ENCODE measurements around the gene GNB1L. TPM values are rescaled to one million over a fixed set of nuclear protein-coding genes. Genes with fewer than 3 reads are reported as not detected.
"Not testable (repeated sequence)": the region's sequence is repeated elsewhere in the genome, so short reads cannot be mapped to it uniquely, and the experiment has no call there.

The GNB1L gene
- total and polyA plus RNA-seq, 4 donors, result 4.3 to 12.6 (median 4.8) TPM

DNA sequence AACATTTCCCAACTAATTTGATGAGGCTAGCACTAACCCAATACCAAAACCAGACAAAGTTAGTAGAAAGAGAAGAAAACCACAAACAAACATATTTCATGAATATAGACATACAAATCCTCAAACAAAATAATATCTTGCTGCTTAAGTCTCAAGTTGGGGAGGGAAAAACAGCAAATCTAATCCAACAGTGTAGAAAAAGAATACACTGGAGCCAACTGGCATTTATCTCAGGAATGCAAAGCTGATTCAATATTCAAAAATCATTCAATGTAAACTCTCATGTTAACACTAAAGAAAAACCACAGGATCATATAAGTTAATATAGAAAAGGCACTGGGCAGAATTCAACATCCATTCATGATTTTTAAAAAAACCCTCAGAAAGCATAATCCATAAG lies 18.2 kb downstream of the GNB1L start:
- H3K4me1 ChIP-seq (ENCODE audit: control insufficient read depth in 1 of 2, insufficient read depth in 2 of 2, low read length in 2 of 2), result no peaks in the 10 kb centered on the region
- ATAC-seq (ENCODE audit: low FRiP score) (no peak), DNase-seq (no peak)
- H3K9me3 ChIP-seq (ENCODE audit: control insufficient read depth, low read length), result no peaks in the 10 kb centered on the region
- no peaks in the 10 kb centered on the region for H3K36me3 ChIP-seq (ENCODE audit: control insufficient read depth in 1 of 2, insufficient read depth in 2 of 2, low read length in 1 of 2)
- intact Hi-C loops (cut with DNase I), result no loop called here
- no peak overlapping the region for H3K4me3 ChIP-seq (ENCODE audit: low read length in 2 of 2)
- H3K27me3 ChIP-seq (ENCODE audit: control insufficient read depth in 1 of 2, insufficient read depth in 2 of 2, low read length in 1 of 2), result no peaks in the 10 kb centered on the region
- no peak overlapping the region for H3K27ac ChIP-seq (ENCODE audit: low read depth in 1 of 2, low read length in 2 of 2)

- Histone ChIP-seq H3K27ac (ENCODE audit: low read depth in 1 of 2, low read length in 2 of 2) (no peak overlapping the region), H3K4me3 (ENCODE audit: low read length in 2 of 2) (no peak overlapping the region), H3K36me3 (ENCODE audit: control insufficient read depth in 1 of 2, insufficient read depth in 2 of 2, low read length in 1 of 2) (no peaks in the 10 kb centered on the region), H3K9me3 (ENCODE audit: control insufficient read depth, low read length) (no peaks in the 10 kb centered on the region), H3K27me3 (ENCODE audit: control insufficient read depth in 1 of 2, insufficient read depth in 2 of 2, low read length in 1 of 2) (no peaks in the 10 kb centered on the region), H3K4me1 (ENCODE audit: control insufficient read depth in 1 of 2, insufficient read depth in 2 of 2, low read length in 2 of 2) (no peaks in the 10 kb centered on the region)
- DNase-seq (no peak), ATAC-seq (ENCODE audit: low FRiP score) (no peak)
- intact Hi-C loops (cut with DNase I), result no loop called here
These were observed 20.1 kb downstream of the GNB1L start for GRCh38 chr22:19834599-19834998.

DNA sequence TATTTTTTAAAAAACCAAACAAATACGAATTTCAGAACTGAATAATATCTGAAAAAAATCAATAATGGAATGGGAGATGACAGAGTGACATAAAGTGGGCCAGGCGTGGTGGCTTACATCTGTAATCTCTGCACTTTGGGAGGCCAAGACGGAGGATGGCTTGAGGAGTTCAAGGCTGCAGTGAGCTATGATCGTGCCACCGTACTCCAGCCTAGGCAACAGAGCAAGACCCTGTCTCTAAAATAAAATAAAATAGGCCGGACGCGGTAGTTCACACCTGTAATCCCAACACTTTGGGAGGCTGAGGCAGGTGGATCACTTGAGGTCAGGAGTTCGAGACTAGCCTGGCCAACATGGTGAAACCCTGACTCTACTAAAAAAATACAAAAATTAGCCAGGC lies 21.3 kb downstream of the GNB1L start:
- H3K4me1 ChIP-seq (ENCODE audit: control insufficient read depth in 1 of 2, insufficient read depth in 2 of 2, low read length in 2 of 2); DNase-seq; H3K27ac ChIP-seq (ENCODE audit: low read depth in 1 of 2, low read length in 2 of 2); H3K36me3 ChIP-seq (ENCODE audit: control insufficient read depth in 1 of 2, insufficient read depth in 2 of 2, low read length in 1 of 2); H3K9me3 ChIP-seq (ENCODE audit: control insufficient read depth, low read length); H3K4me3 ChIP-seq (ENCODE audit: low read length in 2 of 2); ATAC-seq (ENCODE audit: low FRiP score); intact Hi-C loops (cut with DNase I); H3K27me3 ChIP-seq (ENCODE audit: control insufficient read depth in 1 of 2, insufficient read depth in 2 of 2, low read length in 1 of 2): not testable (repeated sequence)
- 87 to 97% methylated on average over 9 of the region's 9 CpGs for WGBS, 2 donors

DNA sequence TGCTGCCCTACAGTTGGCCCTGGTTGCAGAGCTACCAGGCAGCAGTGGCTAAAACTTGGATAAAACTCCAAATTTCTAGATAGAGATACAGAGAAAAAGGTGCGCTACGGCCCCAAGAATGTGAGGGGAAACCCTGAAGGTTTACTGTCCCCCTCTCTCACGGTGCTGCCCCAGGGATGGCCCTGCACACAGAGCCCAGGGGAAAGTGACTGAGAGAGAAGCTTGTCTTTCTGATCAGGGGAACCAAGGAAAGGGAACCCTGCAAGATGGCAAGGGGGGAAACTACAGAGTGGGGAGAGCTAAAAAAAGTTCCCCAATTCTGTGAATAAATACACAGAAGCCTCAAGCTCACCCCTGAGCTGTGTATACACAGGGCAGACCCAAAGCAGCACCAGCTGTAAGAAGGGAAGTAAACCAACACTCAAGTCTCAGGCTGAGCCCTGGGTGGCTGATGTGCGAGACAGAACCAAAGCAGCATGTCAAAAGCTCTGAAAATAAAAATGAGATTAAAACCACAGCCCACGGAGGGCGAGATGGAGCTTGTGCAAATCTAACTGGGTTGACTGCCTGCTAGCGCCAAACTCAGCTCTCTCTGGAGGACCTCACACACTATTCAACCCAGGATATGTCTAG lies 22.1 kb downstream of the GNB1L start:
- no peaks in the 10 kb centered on the region for H3K27me3 ChIP-seq (ENCODE audit: control insufficient read depth in 1 of 2, insufficient read depth in 2 of 2, low read length in 1 of 2)
- ATAC-seq (ENCODE audit: low FRiP score) (no peak), DNase-seq (no peak)
- 83 to 85% methylated on average over 7 of the region's 7 CpGs for WGBS, 2 donors
- H3K9me3 ChIP-seq (ENCODE audit: control insufficient read depth, low read length), result no peaks in the 10 kb centered on the region
- intact Hi-C loops (cut with DNase I), result no loop called here
- H3K36me3 ChIP-seq (ENCODE audit: control insufficient read depth in 1 of 2, insufficient read depth in 2 of 2, low read length in 1 of 2), result no peaks in the 10 kb centered on the region
- H3K4me3 ChIP-seq (ENCODE audit: low read length in 2 of 2), result no peak overlapping the region
- H3K4me1 ChIP-seq (ENCODE audit: control insufficient read depth in 1 of 2, insufficient read depth in 2 of 2, low read length in 2 of 2), result no peaks in the 10 kb centered on the region
- no peak overlapping the region for H3K27ac ChIP-seq (ENCODE audit: low read depth in 1 of 2, low read length in 2 of 2)

DNA sequence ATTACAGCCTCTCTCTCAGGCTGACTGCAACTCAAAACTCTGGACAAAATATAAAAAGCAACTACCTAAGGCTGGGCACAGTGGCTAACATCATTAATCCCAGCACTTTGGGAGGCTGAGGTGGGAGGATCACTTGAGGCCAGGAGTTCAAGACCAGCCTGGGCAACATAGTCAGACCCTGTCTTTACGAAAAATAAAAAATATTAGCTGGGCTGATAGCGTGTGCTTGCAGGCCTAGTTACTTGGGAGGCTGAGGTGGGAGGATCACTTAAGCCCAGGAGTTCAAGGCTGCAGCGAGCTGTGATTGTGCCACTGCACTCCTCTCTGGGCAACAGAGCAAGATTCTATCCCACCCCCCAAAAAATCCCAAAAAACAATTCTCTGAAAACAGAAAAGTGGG lies 22.7 kb downstream of the GNB1L start:
- H3K36me3 ChIP-seq (ENCODE audit: control insufficient read depth in 1 of 2, insufficient read depth in 2 of 2, low read length in 1 of 2); ATAC-seq (ENCODE audit: low FRiP score); intact Hi-C loops (cut with DNase I); DNase-seq; H3K27me3 ChIP-seq (ENCODE audit: control insufficient read depth in 1 of 2, insufficient read depth in 2 of 2, low read length in 1 of 2); H3K9me3 ChIP-seq (ENCODE audit: control insufficient read depth, low read length); H3K4me3 ChIP-seq (ENCODE audit: low read length in 2 of 2); H3K27ac ChIP-seq (ENCODE audit: low read depth in 1 of 2, low read length in 2 of 2); H3K4me1 ChIP-seq (ENCODE audit: control insufficient read depth in 1 of 2, insufficient read depth in 2 of 2, low read length in 2 of 2): not testable (repeated sequence)
- 81 to 98% methylated on average over 3 of the region's 3 CpGs for WGBS, 2 donors

GRCh38 chr22:19831016-19831415 lies 23.7 kb downstream of the GNB1L start:
- H3K4me1 ChIP-seq (ENCODE audit: control insufficient read depth in 1 of 2, insufficient read depth in 2 of 2, low read length in 2 of 2), result no peaks in the 10 kb centered on the region
- no peak overlapping the region for H3K4me3 ChIP-seq (ENCODE audit: low read length in 2 of 2)
- intact Hi-C loops (cut with DNase I), result no loop called here
- no peak overlapping the region for H3K27ac ChIP-seq (ENCODE audit: low read depth in 1 of 2, low read length in 2 of 2)
- no peaks in the 10 kb centered on the region for H3K9me3 ChIP-seq (ENCODE audit: control insufficient read depth, low read length)
- DNase-seq (no peak), ATAC-seq (ENCODE audit: low FRiP score) (no peak)
- H3K27me3 ChIP-seq (ENCODE audit: control insufficient read depth in 1 of 2, insufficient read depth in 2 of 2, low read length in 1 of 2), result no peaks in the 10 kb centered on the region
- WGBS, 2 donors, result 98 to 99% methylated on average over 6 of the region's 6 CpGs
- H3K36me3 ChIP-seq (ENCODE audit: control insufficient read depth in 1 of 2, insufficient read depth in 2 of 2, low read length in 1 of 2), result no peaks in the 10 kb centered on the region

GRCh38 chr22:19828035-19828401 lies 26.7 kb downstream of the GNB1L start:
- Histone ChIP-seq H3K4me3 (ENCODE audit: low read length in 2 of 2) (no peak overlapping the region), H3K27ac (ENCODE audit: low read depth in 1 of 2, low read length in 2 of 2) (no peak overlapping the region), H3K9me3 (ENCODE audit: control insufficient read depth, low read length) (no peaks in the 10 kb centered on the region), H3K4me1 (ENCODE audit: control insufficient read depth in 1 of 2, insufficient read depth in 2 of 2, low read length in 2 of 2) (no peaks in the 10 kb centered on the region), H3K36me3 (ENCODE audit: control insufficient read depth in 1 of 2, insufficient read depth in 2 of 2, low read length in 1 of 2) (no peaks in the 10 kb centered on the region), H3K27me3 (ENCODE audit: control insufficient read depth in 1 of 2, insufficient read depth in 2 of 2, low read length in 1 of 2) (no peaks in the 10 kb centered on the region)
- intact Hi-C loops (cut with DNase I), result no loop called here
- no peak for DNase-seq
- 76 to 87% methylated on average over 2 of the region's 2 CpGs for WGBS, 2 donors
- ATAC-seq (ENCODE audit: low FRiP score), result no peak

DNA sequence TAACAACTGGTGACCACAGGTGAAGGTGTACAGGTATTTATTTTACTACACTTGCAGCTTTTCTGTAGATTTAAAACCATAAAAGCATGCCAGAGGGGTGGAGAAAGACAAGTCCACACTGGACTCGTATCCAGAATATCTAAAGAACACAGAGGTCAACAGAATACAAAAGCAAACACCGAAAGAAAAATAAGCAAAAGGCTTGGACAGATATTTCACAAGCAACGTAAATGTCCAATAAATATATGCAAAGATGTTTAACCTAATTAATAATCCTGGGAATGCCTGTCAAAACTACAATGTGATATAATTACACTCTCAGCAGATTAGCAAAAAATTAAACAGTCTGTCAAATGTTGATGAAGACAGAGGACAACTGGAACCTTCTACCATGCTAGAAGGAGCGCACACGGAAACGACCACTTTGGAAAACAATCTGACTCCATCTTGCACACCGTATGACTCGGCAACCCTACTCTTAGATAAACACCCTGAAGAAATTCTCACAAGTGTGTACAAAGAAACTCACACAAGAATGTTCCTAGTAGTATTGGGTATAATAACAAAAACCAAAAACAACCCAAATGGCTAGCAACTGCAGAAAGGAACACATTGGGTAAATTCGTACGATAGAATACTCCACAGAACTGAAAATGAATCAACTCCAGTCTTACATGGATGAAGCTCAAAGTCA lies 27.2 kb downstream of the GNB1L start:
- Histone ChIP-seq H3K4me1 (ENCODE audit: control insufficient read depth in 1 of 2, insufficient read depth in 2 of 2, low read length in 2 of 2) (no peaks in the 10 kb centered on the region), H3K9me3 (ENCODE audit: control insufficient read depth, low read length) (no peaks in the 10 kb centered on the region), H3K4me3 (ENCODE audit: low read length in 2 of 2) (no peak overlapping the region), H3K36me3 (ENCODE audit: control insufficient read depth in 1 of 2, insufficient read depth in 2 of 2, low read length in 1 of 2) (no peaks in the 10 kb centered on the region), H3K27me3 (ENCODE audit: control insufficient read depth in 1 of 2, insufficient read depth in 2 of 2, low read length in 1 of 2) (no peaks in the 10 kb centered on the region), H3K27ac (ENCODE audit: low read depth in 1 of 2, low read length in 2 of 2) (no peak overlapping the region)
- WGBS, 2 donors, result 73 to 78% methylated on average over 10 of the region's 10 CpGs
- ATAC-seq (ENCODE audit: low FRiP score) (no peak), DNase-seq (no peak)
- intact Hi-C loops (cut with DNase I), result no loop called here

DNA sequence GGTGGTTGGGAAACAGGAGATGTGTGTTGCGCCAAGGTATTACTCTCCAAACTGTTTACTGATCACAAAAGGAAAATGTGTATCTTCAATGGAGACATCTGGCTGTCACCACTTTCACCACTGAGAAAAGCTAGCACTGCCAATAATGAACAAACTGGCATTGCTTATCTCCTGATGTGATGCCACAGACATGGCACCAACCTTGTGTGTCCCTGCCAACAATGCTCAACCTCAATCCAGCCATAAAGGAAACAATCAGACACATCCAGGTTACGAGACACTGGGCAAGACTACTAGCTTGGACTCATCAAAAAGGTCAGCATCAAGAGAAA lies 28.1 kb downstream of the GNB1L start:
- 49 to 95% methylated on average over 2 of the region's 2 CpGs for WGBS, 2 donors
- intact Hi-C loops (cut with DNase I), result no loop called here
- Histone ChIP-seq H3K36me3 (ENCODE audit: control insufficient read depth in 1 of 2, insufficient read depth in 2 of 2, low read length in 1 of 2) (no peaks in the 10 kb centered on the region), H3K9me3 (ENCODE audit: control insufficient read depth, low read length) (no peaks in the 10 kb centered on the region), H3K27me3 (ENCODE audit: control insufficient read depth in 1 of 2, insufficient read depth in 2 of 2, low read length in 1 of 2) (no peaks in the 10 kb centered on the region), H3K27ac (ENCODE audit: low read depth in 1 of 2, low read length in 2 of 2) (no peak overlapping the region), H3K4me3 (ENCODE audit: low read length in 2 of 2) (no peak overlapping the region), H3K4me1 (ENCODE audit: control insufficient read depth in 1 of 2, insufficient read depth in 2 of 2, low read length in 2 of 2) (no peaks in the 10 kb centered on the region)
- ATAC-seq (ENCODE audit: low FRiP score) (no peak), DNase-seq (no peak)

Data from aorta (tissue), 5 donors.